ENCODE results near the gene ASIC1. TPM values are rescaled to one million over a fixed set of nuclear protein-coding genes. Genes with fewer than 3 reads are reported as not detected.
A peak's percentile ranks its signal among the peaks of the same experiment; 100 is the strongest.
"Not testable (repeated sequence)": the region's sequence is repeated elsewhere in the genome, so short reads cannot be mapped to it uniquely, and the experiment has no call there.

ASIC1 gene
- total RNA-seq, 1 donor from 2014 or later = 18.1 TPM

- peaks cover 13% of the 10 kb centered on the region for H3K36me3 Mint-ChIP-seq
- no peak for TF ChIP-seq CTCF (conservative IDR thresholded peaks at IDR 0.05)
- no peaks in the 10 kb centered on the region for H3K27me3 Mint-ChIP-seq
- peaks cover 26% of the 10 kb centered on the region for H3K4me1 Mint-ChIP-seq (ENCODE audit: unreplicated experiment)
- H3K9me3 Mint-ChIP-seq = peaks cover 3% of the 10 kb centered on the region
- H3K4me3 Mint-ChIP-seq = peak overlapping the region; percentile 99
- peak overlapping the region; percentile 97 for H3K27ac Mint-ChIP-seq
- no peak for DNase-seq (ENCODE audit: extremely low spot score, unreplicated experiment)
Observed at GRCh38 chr12:50024805-50025186, 32.6 kb upstream of the ASIC1 start.

GRCh38 chr12:50025187-50026059 lies 32.0 kb upstream of the ASIC1 start, which contains the start of gene RACGAP1:
RACGAP1 (minus strand) TSS chr12:50025494; CDS start chr12:50016715, 8,779 bp downstream.
- Mint-ChIP-seq H3K4me1 (ENCODE audit: unreplicated experiment) (peaks cover 26% of the 10 kb centered on the region), H3K36me3 (peaks cover 13% of the 10 kb centered on the region), H3K27ac (peak within 1 kb of the TSS; percentile 97), H3K4me3 (peak within 1 kb of the TSS; percentile 99), H3K27me3 (no peaks in the 10 kb centered on the region), H3K9me3 (peaks cover 3% of the 10 kb centered on the region)
- TF ChIP-seq CTCF (conservative IDR thresholded peaks at IDR 0.05) = no peak
- peak; percentile 95 for DNase-seq (ENCODE audit: extremely low spot score, unreplicated experiment)

GRCh38 chr12:50026691-50027090 lies 30.7 kb upstream of the ASIC1 start:
- H3K9me3 Mint-ChIP-seq = peaks cover 3% of the 10 kb centered on the region
- peaks cover 10% of the 10 kb centered on the region for H3K36me3 Mint-ChIP-seq
- peaks cover 16% of the 10 kb centered on the region for H3K4me1 Mint-ChIP-seq (ENCODE audit: unreplicated experiment)
- no peaks in the 10 kb centered on the region for H3K27me3 Mint-ChIP-seq
- TF ChIP-seq CTCF (conservative IDR thresholded peaks at IDR 0.05) = no peak
- H3K27ac Mint-ChIP-seq = no peak overlapping the region
- DNase-seq (ENCODE audit: extremely low spot score, unreplicated experiment) = no peak
- no peak overlapping the region for H3K4me3 Mint-ChIP-seq

- H3K27me3 Mint-ChIP-seq; H3K9me3 Mint-ChIP-seq; H3K36me3 Mint-ChIP-seq; H3K4me3 Mint-ChIP-seq; H3K27ac Mint-ChIP-seq; DNase-seq (ENCODE audit: extremely low spot score, unreplicated experiment); H3K4me1 Mint-ChIP-seq (ENCODE audit: unreplicated experiment): not testable (repeated sequence)
Observed at GRCh38 chr12:50030449-50030848, 26.9 kb upstream of the ASIC1 start.

- Mint-ChIP-seq H3K4me3 (no peak overlapping the region), H3K27me3 (peaks cover 8% of the 10 kb centered on the region), H3K9me3 (no peaks in the 10 kb centered on the region), H3K27ac (no peak overlapping the region), H3K36me3 (no peaks in the 10 kb centered on the region), H3K4me1 (ENCODE audit: unreplicated experiment) (no peaks in the 10 kb centered on the region)
- DNase-seq (ENCODE audit: extremely low spot score, unreplicated experiment) = no peak
- no peak for TF ChIP-seq CTCF (conservative IDR thresholded peaks at IDR 0.05)
Observed at GRCh38 chr12:50032515-50032853, 24.9 kb upstream of the ASIC1 start.

- Mint-ChIP-seq H3K27ac (no peak overlapping the region), H3K4me1 (ENCODE audit: unreplicated experiment) (no peaks in the 10 kb centered on the region), H3K36me3 (no peaks in the 10 kb centered on the region), H3K4me3 (no peak overlapping the region), H3K9me3 (no peaks in the 10 kb centered on the region), H3K27me3 (peaks cover 8% of the 10 kb centered on the region)
- DNase-seq (ENCODE audit: extremely low spot score, unreplicated experiment) = no peak
- TF ChIP-seq CTCF (conservative IDR thresholded peaks at IDR 0.05) = no peak
Observed at GRCh38 chr12:50032854-50033581, 24.4 kb upstream of the ASIC1 start.

All from type B pancreatic cell (in vitro differentiated cells).